H1 (cell line): ENCODE results near the gene SPDYE4. TPM values are rescaled to one million over a fixed set of nuclear protein-coding genes. Genes with fewer than 3 reads are reported as not detected.

Source experiments
- CTCF ChIA-PET: fragments of 300-600 bp; sonication (Branson Sonifier 250); formaldehyde crosslinking; loops from one replicate; lab custom pipeline; 2021; ENCODE audit not compliant: partially characterized antibody; lab: Charles Lee
- POLR2A ChIA-PET: fragments of 300-600 bp; sonication (Branson Sonifier 250); formaldehyde crosslinking; loops from one replicate; lab custom pipeline; 2021; ENCODE audit warnings: inconsistent platforms; ENCODE audit not compliant: partially characterized antibody; lab: Charles Lee
- DNase-seq, 2 experiments: peaks; one replicate each; pipeline versions ENCODE4 v3.0.0 to v3.0.0-alpha.2; 2010 to 2022; ENCODE audit warnings: low spot score in 2 of 2, low read depth in 1 of 2, mixed read lengths in 1 of 2
- FAIRE-seq: peaks from 2 replicates; lab custom pipeline; 2011; peaks lifted over from hg19 to GRCh38; lab: Jason Lieb, UNC
- H2AFZ ChIP-seq: 2 replicates; pipeline ENCODE4 v1.8.1; 2012; ENCODE audit warnings: low read length, inconsistent platforms
- H2AK5ac ChIP-seq: 2 replicates; pipeline ENCODE4 v1.6.1; 2013; ENCODE audit warnings: low read depth, low read length
- H2BK120ac ChIP-seq: replicated peaks from 2 replicates; pipeline ENCODE3; 2013; ENCODE audit warnings: low read depth, low read length, inconsistent platforms
- H2BK12ac ChIP-seq: 2 replicates; pipeline ENCODE4 v1.6.1; 2013; ENCODE audit warnings: low read depth, low read length
- H2BK15ac ChIP-seq: 2 replicates; pipeline ENCODE4 v1.6.1; 2013; ENCODE audit warnings: low read length
- H2BK20ac ChIP-seq: 2 replicates; pipeline ENCODE4 v1.6.1; 2013; ENCODE audit warnings: low read length
- H2BK5ac ChIP-seq: 2 replicates; pipeline ENCODE4 v1.6.1; 2013; ENCODE audit warnings: low read depth, low read length
- H3K14ac ChIP-seq: 2 replicates; pipeline ENCODE4 v1.6.1; 2013; ENCODE audit warnings: inconsistent platforms; ENCODE audit not compliant: insufficient read length
- H3K18ac ChIP-seq: 2 replicates; pipeline ENCODE4 v1.6.1; 2013; ENCODE audit warnings: low read length; ENCODE audit errors: extremely low read depth
- H3K23ac ChIP-seq: 2 replicates; pipeline ENCODE4 v1.6.1; 2013; ENCODE audit warnings: inconsistent platforms; ENCODE audit not compliant: insufficient read length
- H3K23me2 ChIP-seq: 2 replicates; pipeline ENCODE4 v1.6.1; 2013; ENCODE audit warnings: low read depth, low read length
- H3K27ac ChIP-seq: 2 replicates; pipeline ENCODE4 v1.6.1; 2011; ENCODE audit warnings: low read depth, low read length, inconsistent platforms
- H3K27me3 ChIP-seq, 4 experiments: replicated peaks in 1 of 4; 1 replicate in 1 of 4; 2 replicates in 3 of 4; pipeline versions ENCODE4 v1.6.1 to v1.8.1; 2011 to 2013; ENCODE audit warnings: low read length in 3 of 4, mild to moderate bottlenecking in 3 of 4, inconsistent platforms in 2 of 4, mixed read lengths in 2 of 4, moderate library complexity in 1 of 4; ENCODE audit not compliant: control insufficient read depth in 3 of 4, insufficient read depth in 3 of 4; ENCODE audit errors: extremely low read depth in 1 of 4
- H3K36me3 ChIP-seq, 4 experiments: 2 replicates each; pipeline versions ENCODE4 v1.6.1 to v1.8.1; 2011 to 2013; ENCODE audit warnings: mild to moderate bottlenecking in 4 of 4, low read length in 3 of 4, moderate library complexity in 2 of 4, control low read depth in 1 of 4, inconsistent platforms in 1 of 4; ENCODE audit not compliant: insufficient read depth in 4 of 4, control insufficient read depth in 2 of 4
- H3K4ac ChIP-seq: replicated peaks from 2 replicates; pipeline ENCODE3; 2013; ENCODE audit warnings: low read length, low read depth, mixed read lengths, inconsistent platforms; ENCODE audit not compliant: insufficient read length
- H3K4me1 ChIP-seq, 4 experiments: replicated peaks in 1 of 4; 1 replicate in 1 of 4; 2 replicates in 3 of 4; pipeline versions ENCODE4 v1.6.1 to v1.8.1; 2011 to 2013; ENCODE audit warnings: low read length in 3 of 4, inconsistent platforms in 2 of 4, mixed read lengths in 1 of 4; ENCODE audit not compliant: insufficient read depth in 4 of 4, control insufficient read depth in 3 of 4
- H3K4me2 ChIP-seq, 2 experiments: 2 replicates each; pipeline versions ENCODE4 v1.6.1 to v1.8.1; 2011 to 2013; ENCODE audit warnings: low read depth in 2 of 2, low read length in 2 of 2, control low read depth in 1 of 2, inconsistent platforms in 1 of 2, mild to moderate bottlenecking in 1 of 2; ENCODE audit not compliant: insufficient read depth in 1 of 2
- H3K4me3 ChIP-seq, 4 experiments: fragments of 200-600, 300-600 bp in 1 of 4; sonication (generic), shearing (Covaris generic), sonication (Bioruptor Twin) in 1 of 4; 2 replicates each; pipeline versions ENCODE4 v1.5.1 to v1.8.1; 2011 to 2016; ENCODE audit warnings: low read length in 4 of 4, low read depth in 3 of 4, control low read depth in 2 of 4, inconsistent platforms in 2 of 4, mild to moderate bottlenecking in 2 of 4, mixed read lengths in 1 of 4, moderate library complexity in 1 of 4; ENCODE audit not compliant: insufficient read depth in 2 of 4; ENCODE audit errors: extremely low read depth in 1 of 4
- H3K56ac ChIP-seq: replicated peaks from 2 replicates; pipeline ENCODE3; 2013; ENCODE audit warnings: low read depth, mild to moderate bottlenecking, mixed read lengths, low read length, inconsistent platforms; ENCODE audit not compliant: insufficient read length
- H3K79me1 ChIP-seq: 2 replicates; pipeline ENCODE4 v1.6.1; 2013; ENCODE audit warnings: low read depth, low read length, control low read depth
- H3K79me2 ChIP-seq, 2 experiments: 2 replicates each; pipeline versions ENCODE4 v1.6.1 to v1.8.1; 2012 to 2013; ENCODE audit warnings: low read length in 2 of 2, mild to moderate bottlenecking in 2 of 2, inconsistent platforms in 1 of 2; ENCODE audit not compliant: insufficient read depth in 2 of 2, control insufficient read depth in 1 of 2
- H3K9ac ChIP-seq, 4 experiments: replicated peaks in 1 of 4; 1 replicate in 1 of 4; 2 replicates in 3 of 4; pipeline versions ENCODE4 v1.6.1 to v1.8.1; 2011 to 2013; ENCODE audit warnings: low read depth in 3 of 4, low read length in 3 of 4, control low read depth in 2 of 4, mild to moderate bottlenecking in 2 of 4, moderate library complexity in 2 of 4, inconsistent platforms in 1 of 4; ENCODE audit errors: extremely low read depth in 1 of 4
- H3K9me3 ChIP-seq, 2 experiments: 2 replicates each; pipeline versions ENCODE4 v1.6.1 to v1.8.1; 2012 to 2013; ENCODE audit warnings: mild to moderate bottlenecking in 2 of 2, moderate library complexity in 2 of 2, control low read depth in 1 of 2, inconsistent platforms in 1 of 2, low read depth in 1 of 2, low read length in 1 of 2, mixed read lengths in 1 of 2; ENCODE audit not compliant: insufficient read depth in 2 of 2
- H4K20me1 ChIP-seq, 2 experiments: replicated peaks in 1 of 2; 2 replicates each; pipeline versions ENCODE3 to v1.8.1; 2011 to 2013; ENCODE audit warnings: inconsistent platforms in 2 of 2, low read length in 2 of 2, mild to moderate bottlenecking in 1 of 2; ENCODE audit not compliant: insufficient read depth in 2 of 2, control insufficient read depth in 1 of 2
- H4K5ac ChIP-seq: 2 replicates; pipeline ENCODE4 v1.6.1; 2013; ENCODE audit warnings: low read length, low read depth, mixed read lengths, inconsistent platforms; ENCODE audit not compliant: insufficient read length
- H4K8ac ChIP-seq: 2 replicates; pipeline ENCODE4 v1.8.0; 2013; ENCODE audit warnings: mild to moderate bottlenecking, moderate library complexity, low read length, inconsistent platforms; ENCODE audit not compliant: insufficient read depth; ENCODE audit errors: extremely low read depth
- H4K91ac ChIP-seq: replicated peaks from 2 replicates; pipeline ENCODE3; 2013; ENCODE audit warnings: low read length, mixed read lengths, inconsistent platforms; ENCODE audit not compliant: insufficient read length
- ATF2 ChIP-seq: IDR thresholded peaks from 2 replicates; pipeline ENCODE4 v1.6.1; 2012; ENCODE audit warnings: low read length, inconsistent platforms
- E2F6 ChIP-seq: IDR thresholded peaks from 2 replicates; pipeline ENCODE4 v1.6.1; 2012; ENCODE audit warnings: inconsistent platforms
- POU5F1 ChIP-seq: IDR thresholded peaks from 2 replicates; pipeline ENCODE4 v1.6.1; 2011; ENCODE audit warnings: low read depth, mild to moderate bottlenecking, low read length, moderate library complexity
- SIN3A ChIP-seq, 2 experiments: IDR thresholded peaks in 1 of 2; conservative IDR thresholded peaks in 1 of 2; 2 replicates each; pipeline ENCODE4 v1.6.1; 2011 to 2012; ENCODE audit warnings: low read length in 2 of 2, improper control_type of control experiment in 1 of 2, low read depth in 1 of 2, mild to moderate bottlenecking in 1 of 2
- TAF1 ChIP-seq: IDR thresholded peaks from 2 replicates; pipeline ENCODE4 v1.6.1; 2011; ENCODE audit warnings: mild to moderate bottlenecking, low read depth, low read length
- TAF7 ChIP-seq: optimal IDR thresholded peaks from 2 replicates; pipeline ENCODE3; 2011; ENCODE audit warnings: low read depth, mild to moderate bottlenecking, inconsistent platforms, low read length, moderate library complexity, borderline replicate concordance
- TBP ChIP-seq: IDR thresholded peaks from 2 replicates; pipeline ENCODE4 v1.6.1; 2011; ENCODE audit warnings: low read depth, low read length, improper control_type of control experiment
- WGBS, 2 experiments: shearing (Covaris generic) in 1 of 2; methylation state at CpG; one replicate each; pipeline versions ENCODE4 v1.1.6 to v1.1.7; 2013 to 2015; ENCODE audit warnings: low lambda C conversion rate in 2 of 2, mixed read lengths in 2 of 2, inconsistent platforms in 1 of 2, low coverage in 1 of 2, missing lambda C conversion rate in 1 of 2; ENCODE audit not compliant: insufficient replicate concordance in 2 of 2, insufficient coverage in 1 of 2, insufficient read length in 1 of 2; ENCODE audit errors: extremely low coverage in 1 of 2, missing lambda C conversion rate in 1 of 2; 5-methylcytosine and 5-hydroxymethylcytosine counted together
- polyA plus RNA-seq, 7 experiments: library from polyadenylated mRNA; depleted of rRNA in 3 of 7; stranded (reverse) in 5 of 7; unstranded in 2 of 7; fragments of >200 nt in 5 of 7; fragments of 200-250 nt in 2 of 7; gene quantifications; 1 replicate in 5 of 7; 2 replicates in 1 of 7; 4 replicates in 1 of 7; pipeline versions ENCODE4 v1.2.1 to v1.2.3, GENCODE V29; 2011 to 2013; ENCODE audit warnings: missing spikeins in 2 of 7, mixed read lengths in 2 of 7
- total RNA-seq: library from RNA; stranded (reverse); fragmentation: NEBNext Ultra II Directional; extraction: Animal tissue kit (Norgen Biotek cat#: 25700); gene quantifications from 2 replicates; pipeline ENCODE4 v1.2.1, GENCODE V29; 2021

SPDYE4 gene
- total and polyA plus RNA-seq, 2 of the 8 experiments (the other 6 are each of a cell fraction or from before 2014, with no cell fraction given): not detected

GRCh38 chr17:8708025-8708461 lies 50.3 kb downstream of the SPDYE4 start:
- no peak overlapping the region for H4K91ac ChIP-seq
- DNase-seq (no peak), FAIRE-seq (no peak)
- TF ChIP-seq POU5F1 (no peak), TBP (no peak), E2F6 (no peak), TAF7 (no peak), SIN3A (conservative IDR thresholded peaks at IDR 0.05 in 1 of 2, IDR thresholded peaks at IDR 0.05 in 1 of 2; ENCODE audit: low read depth in 1 of 2, low read length in 2 of 2) (no peak), TAF1 (no peak), ATF2 (no peak)
- no peak overlapping the region for H2BK5ac ChIP-seq
- no peak overlapping the region for H2BK15ac ChIP-seq
- ChIA-PET CTCF (interaction anchor here (1.3 to 2.2 kb wide), 6 partner anchors 10 to 187 kb away, joined by 3 to 11 read pairs (median 4); partner anchors contain the start of gene CCDC42), POLR2A (interaction anchor here (6.3 kb wide), 1 partner anchor 11 kb away, joined by 33 read pairs; no protein-coding TSS in a partner anchor)
- no peak overlapping the region for H4K5ac ChIP-seq
- no peak overlapping the region for H2AK5ac ChIP-seq
- no peaks in the 10 kb centered on the region for H3K79me2 ChIP-seq
- no peak overlapping the region for H3K4me2 ChIP-seq
- WGBS, 2 experiments: 91% methylated on average over 4 of the region's 5 CpGs; no CpG with 5 or more reads in 1 of the 2 experiments
- no peak overlapping the region for H4K8ac ChIP-seq
- no peak overlapping the region for H3K4me3 ChIP-seq
- no peaks in the 10 kb centered on the region for H3K36me3 ChIP-seq
- H3K27ac ChIP-seq: no peak overlapping the region
- H3K9me3 ChIP-seq: peaks cover 0 to 6% of the 10 kb centered on the region in 2 experiments; a peak in 1 of 4 replicates
- no peaks in the 10 kb centered on the region for H4K20me1 ChIP-seq
- H2AFZ ChIP-seq: no peak overlapping the region
- no peaks in the 10 kb centered on the region for H3K4me1 ChIP-seq
- no peak overlapping the region for H2BK120ac ChIP-seq
- no peak overlapping the region for H3K18ac ChIP-seq
- 0 out of 2 replicates have a peak, but pooled peaks cover 2% of the 10 kb centered on the region for H3K23me2 ChIP-seq
- no peak overlapping the region for H3K4ac ChIP-seq
- no peaks in the 10 kb centered on the region for H3K27me3 ChIP-seq
- no peak overlapping the region for H3K14ac ChIP-seq
- H3K56ac ChIP-seq: no peak overlapping the region
- H3K23ac ChIP-seq: no peak overlapping the region
- no peak overlapping the region for H2BK12ac ChIP-seq
- H2BK20ac ChIP-seq: no peak overlapping the region
- H3K9ac ChIP-seq: no peak overlapping the region
- no peaks in the 10 kb centered on the region for H3K79me1 ChIP-seq
